B cell (primary cell): ENCODE data around the gene CYP2D6. TPM values are rescaled to one million over a fixed set of nuclear protein-coding genes. Genes with fewer than 3 reads are reported as not detected.
"Not testable (repeated sequence)": the region's sequence is repeated elsewhere in the genome, so short reads cannot be mapped to it uniquely, and the experiment has no call there.

Experiments
- ATAC-seq: fragments of 200-7000 bp; cut with Tn5 transposase; one replicate; pipeline ENCODE4 v1.10.0; 2021; ENCODE audit warnings: low read depth, mild to moderate bottlenecking, moderate number of reproducible peaks, moderate library complexity
- CTCF ChIA-PET: fragments of 350-600 bp; sonication (Branson Sonifier 250); formaldehyde crosslinking; loops from one replicate; lab custom pipeline; 2021; ENCODE audit warnings: antibody characterized with exemption, inconsistent platforms; lab: Charles Lee
- POLR2A ChIA-PET: fragments of 350-600 bp; sonication (Branson Sonifier 250); formaldehyde crosslinking; loops from one replicate; lab custom pipeline; 2021; ENCODE audit warnings: antibody characterized with exemption; lab: Charles Lee
- DNase-seq: peaks from one replicate; pipeline ENCODE4 v3.0.0; 2013
- H2AFZ ChIP-seq: 2 replicates; pipeline ENCODE4 v1.6.1; 2012; ENCODE audit warnings: mild to moderate bottlenecking, low read depth, low read length; ENCODE audit not compliant: insufficient read depth, poor library complexity, severe bottlenecking
- H3K27ac ChIP-seq, 2 donors: 1 replicate in 1 of 2; 2 replicates in 1 of 2; pipeline ENCODE4 v1.5.1; 2012 to 2013; ENCODE audit warnings: low read length in 2 of 2, mild to moderate bottlenecking in 2 of 2, moderate library complexity in 1 of 2
- H3K27me3 ChIP-seq, 4 experiments: fragments of 200-600 bp in 1 of 4; sonication (generic) in 1 of 4; replicated peaks in 1 of 4; 1 replicate in 2 of 4; 2 replicates in 2 of 4; pipeline versions ENCODE4 v1.6.1 to v1.7.0; 2013 to 2016; ENCODE audit warnings: low read length in 3 of 4, mild to moderate bottlenecking in 2 of 4, mixed read lengths in 1 of 4, moderate library complexity in 1 of 4; ENCODE audit not compliant: insufficient read depth in 4 of 4, control insufficient read depth in 3 of 4; ENCODE audit errors: control extremely low read depth in 1 of 4
- H3K36me3 ChIP-seq, 2 experiments: replicated peaks in 1 of 2; 1 replicate in 1 of 2; 2 replicates in 1 of 2; pipeline versions ENCODE4 v1.6.1 to v1.7.1; 2013; ENCODE audit warnings: low read length in 1 of 2; ENCODE audit not compliant: insufficient read depth in 2 of 2, control insufficient read depth in 1 of 2; ENCODE audit errors: control extremely low read depth in 1 of 2, extremely low read depth in 1 of 2
- H3K4me1 ChIP-seq, 2 donors: fragments of 200-600 bp in 1 of 2; sonication (generic) in 1 of 2; 1 replicate in 1 of 2; 2 replicates in 1 of 2; pipeline versions ENCODE4 v1.5.1 to v1.6.1; 2013 to 2017; ENCODE audit warnings: low read length in 2 of 2; ENCODE audit not compliant: control insufficient read depth in 2 of 2, insufficient read depth in 2 of 2
- H3K4me2 ChIP-seq: replicated peaks from 2 replicates; pipeline ENCODE3; 2012; ENCODE audit warnings: mild to moderate bottlenecking, low read depth, low read length; ENCODE audit not compliant: poor library complexity, severe bottlenecking
- H3K4me3 ChIP-seq, 5 experiments: fragments of 200-600 bp in 1 of 5; sonication (generic) in 1 of 5; 1 replicate in 3 of 5; 2 replicates in 2 of 5; pipeline versions ENCODE4 v1.5.1 to v1.7.0; 2011 to 2016; ENCODE audit warnings: low read length in 4 of 5, mild to moderate bottlenecking in 4 of 5, low read depth in 2 of 5, control low read depth in 1 of 5, moderate library complexity in 1 of 5; ENCODE audit not compliant: insufficient read depth in 1 of 5; ENCODE audit errors: control extremely low read depth in 1 of 5, extremely low read depth in 1 of 5
- H3K79me2 ChIP-seq: fragments of 200-600 bp; sonication (generic); one replicate; pipeline ENCODE4 v1.6.0; 2016; ENCODE audit warnings: low read length; ENCODE audit not compliant: control insufficient read depth, insufficient read depth
- H3K9ac ChIP-seq: fragments of 200-600 bp; sonication (generic); 2 replicates; pipeline ENCODE4 v1.6.1; 2017; ENCODE audit warnings: mild to moderate bottlenecking, low read length, moderate library complexity
- H3K9me3 ChIP-seq, 3 donors: one replicate each; pipeline versions ENCODE4 v1.6.1 to v1.7.1; 2013; ENCODE audit warnings: low read length in 2 of 3; ENCODE audit not compliant: control insufficient read depth in 2 of 3, insufficient read depth in 1 of 3; ENCODE audit errors: control extremely low read depth in 1 of 3
- H4K20me1 ChIP-seq: 2 replicates; pipeline ENCODE4 v1.6.0; 2012; ENCODE audit warnings: mild to moderate bottlenecking, low read length; ENCODE audit not compliant: insufficient read depth, control insufficient read depth, poor library complexity, severe bottlenecking
- H3K27ac Mint-ChIP-seq: one replicate; pipeline ENCODE4 v1.8.0; 2021; ENCODE audit warnings: mixed read lengths
- H3K27me3 Mint-ChIP-seq: one replicate; pipeline ENCODE4 v1.8.0; 2021; ENCODE audit warnings: mixed read lengths
- H3K4me1 Mint-ChIP-seq: one replicate; pipeline ENCODE4 v1.8.0; 2021; ENCODE audit warnings: mixed read lengths
- H3K4me3 Mint-ChIP-seq: one replicate; pipeline ENCODE4 v1.8.0; 2021; ENCODE audit warnings: mixed read lengths
- H3K9me3 Mint-ChIP-seq: one replicate; pipeline ENCODE4 v1.8.0; 2022; ENCODE audit warnings: mixed read lengths; ENCODE audit not compliant: insufficient read depth
- CTCF ChIP-seq: fragments of 200-600 bp; IDR thresholded peaks from one replicate; pipeline ENCODE4 v1.8.0; 2022; ENCODE audit warnings: antibody characterized with exemption, mild to moderate bottlenecking
- EZH2 ChIP-seq: IDR thresholded peaks from 2 replicates; pipeline ENCODE4 v1.6.1; 2012; ENCODE audit warnings: borderline replicate concordance, low read depth, mild to moderate bottlenecking, moderate library complexity, low read length; ENCODE audit not compliant: insufficient read depth, poor library complexity, severe bottlenecking
- WGBS: methylation state at CpG from one replicate; pipeline ENCODE4 v1.1.5; 2013; ENCODE audit warnings: missing lambda C conversion rate; ENCODE audit not compliant: insufficient coverage; 5-methylcytosine and 5-hydroxymethylcytosine counted together
- intact Hi-C: fragments of 100-400 bp; cut with micrococcal nuclease; formaldehyde crosslinking; loops from one replicate; pipeline ENCODE4 v1.10.0; 2022
- polyA plus RNA-seq: library from polyadenylated mRNA; depleted of rRNA; stranded (reverse); fragments of >200 nt; gene quantifications from 2 replicates; pipeline ENCODE4 v1.2.3, GENCODE V29; 2012
- total RNA-seq, 2 donors: library from RNA; stranded (reverse); fragments of 120-200 nt in 1 of 2; gene quantifications; 1 replicate in 1 of 2; 2 replicates in 1 of 2; pipeline versions ENCODE4 v1.2.3 to v1.2.4, GENCODE V29; 2013 to 2022

Gene CYP2D6
- total and polyA plus RNA-seq, 2 donors (not counting 1 experiment from before 2014, with no cell fraction given) = 3.1 to 3.9 TPM

GRCh38 chr22:42131562-42131961 is 952 bp upstream of the CYP2D6 start:
- no peak overlapping the region for H3K27ac ChIP-seq
- H3K9me3 ChIP-seq = no peaks in the 10 kb centered on the region
- H3K36me3 ChIP-seq = no peaks in the 10 kb centered on the region
- peaks cover 0 to 5% (median 0%) of the 10 kb centered on the region in 4 experiments for H3K27me3 ChIP-seq
- TF ChIP-seq EZH2 (no peak), CTCF (no peak)
- H3K4me1 ChIP-seq = no peaks in the 10 kb centered on the region
- H3K4me2 ChIP-seq = no peak overlapping the region
- DNase-seq = no peak
- Mint-ChIP-seq H3K9me3 (no peaks in the 10 kb centered on the region), H3K27ac (no peak overlapping the region), H3K4me3 (no peak overlapping the region), H3K27me3 (no peaks in the 10 kb centered on the region), H3K4me1 (no peaks in the 10 kb centered on the region)
- ChIA-PET POLR2A (no interaction called here), CTCF (no interaction called here)
- no peak for ATAC-seq
- intact Hi-C loops = no loop called here
- no peak overlapping the region for H3K9ac ChIP-seq
- no peak overlapping the region for H2AFZ ChIP-seq
- no peak overlapping the region for H3K4me3 ChIP-seq
- H4K20me1 ChIP-seq = no peaks in the 10 kb centered on the region
- H3K79me2 ChIP-seq = no peaks in the 10 kb centered on the region
- 92% methylated on average over 6 of the region's 8 CpGs for WGBS

GRCh38 chr22:42130182-42130581 is 428 bp downstream of the CYP2D6 start:
- H3K4me1 ChIP-seq, POLR2A ChIA-PET, H3K9ac ChIP-seq, DNase-seq, H3K27ac ChIP-seq, ATAC-seq, H3K27me3 ChIP-seq, intact Hi-C loops, H3K36me3 ChIP-seq, H3K4me2 ChIP-seq, H3K27ac Mint-ChIP-seq, H3K4me3 Mint-ChIP-seq, H3K9me3 ChIP-seq, H4K20me1 ChIP-seq, H3K4me3 ChIP-seq, H3K27me3 Mint-ChIP-seq, H3K79me2 ChIP-seq, H2AFZ ChIP-seq, H3K4me1 Mint-ChIP-seq, CTCF ChIA-PET, H3K9me3 Mint-ChIP-seq: not testable (repeated sequence)
- WGBS = 0% methylated on average over 1 of the region's 7 CpGs

- H3K27me3 Mint-ChIP-seq, H2AFZ ChIP-seq, H3K27me3 ChIP-seq, H3K27ac ChIP-seq, DNase-seq, POLR2A ChIA-PET, H3K4me3 ChIP-seq, H3K9ac ChIP-seq, ATAC-seq, H3K36me3 ChIP-seq, H3K79me2 ChIP-seq, CTCF ChIA-PET, H3K4me1 ChIP-seq, intact Hi-C loops, H3K27ac Mint-ChIP-seq, H3K9me3 Mint-ChIP-seq, H4K20me1 ChIP-seq, H3K9me3 ChIP-seq, H3K4me1 Mint-ChIP-seq, H3K4me3 Mint-ChIP-seq, H3K4me2 ChIP-seq: not testable (repeated sequence)
- 66% methylated on average over 57 of the region's 65 CpGs for WGBS
These were observed 1.6 kb downstream of the CYP2D6 start for GRCh38 chr22:42128776-42129694.
